Measurements from ENCODE around the gene PRIM2. TPM values are rescaled to one million over a fixed set of nuclear protein-coding genes. Genes with fewer than 3 reads are reported as not detected.
"Not testable (repeated sequence)": the region's sequence is repeated elsewhere in the genome, so short reads cannot be mapped to it uniquely, and the experiment has no call there.

PRIM2 gene
- total and polyA plus RNA-seq, 10 of the 15 experiments (the other 5 are each of a cell fraction or from before 2014, with no cell fraction given) = 13.2 to 38.6 (median 25.1) TPM

GRCh38 chr6:57535994-57536393, 218.6 kb downstream of the PRIM2 start:
- ATAC-seq = peak; percentile 77
- FAIRE-seq; in situ Hi-C loops (cut with MboI); POLR2A ChIA-PET; H3K9ac ChIP-seq (ENCODE audit: control insufficient read depth, insufficient read depth, low read length); H2AFZ ChIP-seq (ENCODE audit: control insufficient read depth, low read depth, low read length); H3K27me3 ChIP-seq (replicated peaks in 1 of 2; ENCODE audit: control insufficient read depth in 2 of 2, insufficient read depth in 2 of 2, low read length in 1 of 2); SMC1A ChIA-PET (ENCODE audit: uncharacterized antibody, unreplicated experiment); H3K36me3 ChIP-seq (ENCODE audit: control insufficient read depth in 2 of 2, insufficient read depth in 2 of 2, low read length in 1 of 2); H3K27ac ChIP-seq (ENCODE audit: control insufficient read depth, insufficient read depth); H3K4me2 ChIP-seq (ENCODE audit: control insufficient read depth, insufficient read depth); BruUV-seq (replicated peaks); RAD21 ChIA-PET (ENCODE audit: unreplicated experiment); H3K4me1 ChIP-seq (ENCODE audit: control insufficient read depth, insufficient read depth, low read length); intact Hi-C loops (cut with micrococcal nuclease; ENCODE audit: unreplicated experiment); H3K4me3 ChIP-seq; H3K9me3 ChIP-seq (replicated peaks; ENCODE audit: control insufficient read depth, insufficient read depth, low read length); H4K20me1 ChIP-seq (ENCODE audit: control insufficient read depth, insufficient read depth); H3K79me2 ChIP-seq (ENCODE audit: control insufficient read depth, insufficient read depth, low read length): not testable (repeated sequence)
- TF ChIP-seq CTCF (IDR thresholded peaks at IDR 0.05 in 2 of 3, conservative IDR thresholded peaks at IDR 0.05 in 1 of 3; ENCODE audit: control insufficient read depth in 2 of 3, extremely low read depth in 1 of 3, insufficient read depth in 1 of 3, low read depth in 3 of 3, low read length in 3 of 3) = peak; percentile 35; a peak in 4 of 6 replicates
- TF ChIP-seq RAD21 (IDR thresholded peaks at IDR 0.05; ENCODE audit: insufficient read depth, low read depth, low read length) = peak; percentile 40; the same call in 1 of the 2 replicates
- WGBS (ENCODE audit: insufficient coverage, insufficient replicate concordance, low lambda C conversion rate, missing lambda C conversion rate) = 47% methylated on average over 1 of the region's 1 CpG
- CTCF ChIA-PET = interaction anchor here (0.7 kb wide), 1 partner anchor 966 kb away, joined by 3 read pairs; no protein-coding TSS in a partner anchor
- DNase-seq (ENCODE audit: low read depth, low spot score) = peak; percentile 5

GRCh38 chr6:57537916-57538315, 220.5 kb downstream of the PRIM2 start:
- H3K9me3 ChIP-seq (replicated peaks; ENCODE audit: control insufficient read depth, insufficient read depth, low read length); H4K20me1 ChIP-seq (ENCODE audit: control insufficient read depth, insufficient read depth); DNase-seq (ENCODE audit: low read depth, low spot score); FAIRE-seq; H3K36me3 ChIP-seq (ENCODE audit: control insufficient read depth in 2 of 2, insufficient read depth in 2 of 2, low read length in 1 of 2); H3K27ac ChIP-seq (ENCODE audit: control insufficient read depth, insufficient read depth); H3K27me3 ChIP-seq (replicated peaks in 1 of 2; ENCODE audit: control insufficient read depth in 2 of 2, insufficient read depth in 2 of 2, low read length in 1 of 2); H2AFZ ChIP-seq (ENCODE audit: control insufficient read depth, low read depth, low read length); H3K4me3 ChIP-seq; intact Hi-C loops (cut with micrococcal nuclease; ENCODE audit: unreplicated experiment); SMC1A ChIA-PET (ENCODE audit: uncharacterized antibody, unreplicated experiment); ATAC-seq; BruUV-seq (replicated peaks); H3K79me2 ChIP-seq (ENCODE audit: control insufficient read depth, insufficient read depth, low read length); H3K4me2 ChIP-seq (ENCODE audit: control insufficient read depth, insufficient read depth); POLR2A ChIA-PET; CTCF ChIA-PET; H3K4me1 ChIP-seq (ENCODE audit: control insufficient read depth, insufficient read depth, low read length); in situ Hi-C loops (cut with MboI); RAD21 ChIA-PET (ENCODE audit: unreplicated experiment); H3K9ac ChIP-seq (ENCODE audit: control insufficient read depth, insufficient read depth, low read length): not testable (repeated sequence)
- 97% methylated on average over 3 of the region's 3 CpGs for WGBS (ENCODE audit: insufficient coverage, insufficient replicate concordance, low lambda C conversion rate, missing lambda C conversion rate)

GRCh38 chr6:57551961-57552360, 234.5 kb downstream of the PRIM2 start:
- H3K4me3 ChIP-seq; H3K36me3 ChIP-seq (ENCODE audit: control insufficient read depth in 2 of 2, insufficient read depth in 2 of 2, low read length in 1 of 2); H4K20me1 ChIP-seq (ENCODE audit: control insufficient read depth, insufficient read depth); FAIRE-seq; H3K9me3 ChIP-seq (replicated peaks; ENCODE audit: control insufficient read depth, insufficient read depth, low read length); intact Hi-C loops (cut with micrococcal nuclease; ENCODE audit: unreplicated experiment); CTCF ChIA-PET; in situ Hi-C loops (cut with MboI); H3K4me2 ChIP-seq (ENCODE audit: control insufficient read depth, insufficient read depth); DNase-seq (ENCODE audit: low read depth, low spot score); H3K9ac ChIP-seq (ENCODE audit: control insufficient read depth, insufficient read depth, low read length); H3K27me3 ChIP-seq (replicated peaks in 1 of 2; ENCODE audit: control insufficient read depth in 2 of 2, insufficient read depth in 2 of 2, low read length in 1 of 2); H3K4me1 ChIP-seq (ENCODE audit: control insufficient read depth, insufficient read depth, low read length); H3K27ac ChIP-seq (ENCODE audit: control insufficient read depth, insufficient read depth); SMC1A ChIA-PET (ENCODE audit: uncharacterized antibody, unreplicated experiment); POLR2A ChIA-PET; BruUV-seq (replicated peaks); H2AFZ ChIP-seq (ENCODE audit: control insufficient read depth, low read depth, low read length); H3K79me2 ChIP-seq (ENCODE audit: control insufficient read depth, insufficient read depth, low read length); RAD21 ChIA-PET (ENCODE audit: unreplicated experiment): not testable (repeated sequence)
- 100% methylated on average over 2 of the region's 4 CpGs for WGBS (ENCODE audit: insufficient coverage, insufficient replicate concordance, low lambda C conversion rate, missing lambda C conversion rate)
- ATAC-seq = peak; percentile 40; the same call in 2 of the 3 replicates
